Measurements from ENCODE around the gene TPRA1. TPM values are rescaled to one million over a fixed set of nuclear protein-coding genes. Genes with fewer than 3 reads are reported as not detected.

The TPRA1 gene
- total RNA-seq, 1 experiment from 2014 or later, result 35.1 TPM

DNA sequence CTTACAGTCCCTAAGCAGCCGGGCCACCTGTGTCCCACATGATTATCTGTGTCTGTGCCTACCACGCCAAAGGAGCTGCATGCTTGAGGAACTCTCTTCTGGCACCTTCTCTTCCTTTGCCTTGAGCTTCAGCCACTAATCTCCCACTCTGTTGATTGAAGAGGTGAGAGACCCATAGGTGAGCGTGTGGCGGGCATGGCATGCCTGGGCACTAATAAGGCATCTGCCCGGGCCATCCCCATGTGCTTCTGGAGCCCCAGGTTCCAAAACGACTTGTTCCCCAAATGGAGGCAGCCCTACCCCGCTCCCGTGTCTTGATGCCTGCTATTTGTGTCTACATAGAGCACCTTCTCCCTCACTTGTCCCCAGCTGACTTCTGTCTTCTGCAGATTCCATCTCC is 20.7 kb upstream of the TPRA1 start:
- Histone ChIP-seq H3K27ac (ENCODE audit: low read depth, low read length) (no peak overlapping the region), H3K9me3 (ENCODE audit: control insufficient read depth in 1 of 2, insufficient read depth in 1 of 2, low read depth in 1 of 2, low read length in 2 of 2) (no peaks in the 10 kb centered on the region), H2AFZ (ENCODE audit: low read depth, low read length, poor library complexity, severe bottlenecking) (no peak overlapping the region), H3K4me3 (replicated peaks in 1 of 2; ENCODE audit: low read depth in 1 of 2, low read length in 2 of 2) (no peak overlapping the region), H3K9ac (ENCODE audit: low read length) (no peak overlapping the region), H3K4me2 (ENCODE audit: low read length) (no peak overlapping the region), H3K4me1 (ENCODE audit: control insufficient read depth in 1 of 2, insufficient read depth in 2 of 2, low read length in 2 of 2) (no peaks in the 10 kb centered on the region), H4K20me1 (ENCODE audit: insufficient read depth) (peaks cover 8% of the 10 kb centered on the region; the same call in 1 of the 2 replicates), H3K36me3 (ENCODE audit: control insufficient read depth in 1 of 2, insufficient read depth in 2 of 2, low read length in 2 of 2) (peaks cover 46 to 70% of the 10 kb centered on the region in 2 experiments), H3K79me2 (ENCODE audit: insufficient read depth, low read length) (peaks cover 54% of the 10 kb centered on the region), H3K27me3 (ENCODE audit: insufficient read depth, low read length) (no peaks in the 10 kb centered on the region), H3K9me2 (ENCODE audit: insufficient read depth) (no peaks in the 10 kb centered on the region)
- ChIA-PET CTCF (no interaction called here), RAD21 (ENCODE audit: low non-redundant PET in 1 of 2, low total read pairs in 2 of 2, uncharacterized antibody in 2 of 2, unreplicated experiment in 2 of 2) (no interaction called here), POLR2A (no interaction called here)
- no TSS peak for BruUV-seq (replicated peaks)
- intact Hi-C loops (cut with micrococcal nuclease), result no loop called here
- no peak for TF ChIP-seq EZH2 (IDR thresholded peaks at IDR 0.05)
- no peak for DNase-seq (ENCODE audit: low read depth, low spot score)
- ATAC-seq, result no peak

- H3K4me3 ChIP-seq (replicated peaks in 1 of 2; ENCODE audit: low read depth in 1 of 2, low read length in 2 of 2), result no peak overlapping the region
- no peak overlapping the region for H3K4me2 ChIP-seq (ENCODE audit: low read length)
- H4K20me1 ChIP-seq (ENCODE audit: insufficient read depth), result peaks cover 8% of the 10 kb centered on the region; the same call in 1 of the 2 replicates
- intact Hi-C loops (cut with micrococcal nuclease), result no loop called here
- H3K4me1 ChIP-seq (ENCODE audit: control insufficient read depth in 1 of 2, insufficient read depth in 2 of 2, low read length in 2 of 2), result no peaks in the 10 kb centered on the region
- H2AFZ ChIP-seq (ENCODE audit: low read depth, low read length, poor library complexity, severe bottlenecking), result no peak overlapping the region
- no peaks in the 10 kb centered on the region for H3K9me3 ChIP-seq (ENCODE audit: control insufficient read depth in 1 of 2, insufficient read depth in 1 of 2, low read depth in 1 of 2, low read length in 2 of 2)
- H3K79me2 ChIP-seq (ENCODE audit: insufficient read depth, low read length), result peaks cover 56% of the 10 kb centered on the region
- no peak for TF ChIP-seq EZH2phosphoT487 (IDR thresholded peaks at IDR 0.05; ENCODE audit: borderline replicate concordance)
- TF ChIP-seq YY1 (IDR thresholded peaks at IDR 0.05; ENCODE audit: extremely low read depth, insufficient replicate concordance, low read depth, low read length), result no peak
- TF ChIP-seq, protein P1, sequence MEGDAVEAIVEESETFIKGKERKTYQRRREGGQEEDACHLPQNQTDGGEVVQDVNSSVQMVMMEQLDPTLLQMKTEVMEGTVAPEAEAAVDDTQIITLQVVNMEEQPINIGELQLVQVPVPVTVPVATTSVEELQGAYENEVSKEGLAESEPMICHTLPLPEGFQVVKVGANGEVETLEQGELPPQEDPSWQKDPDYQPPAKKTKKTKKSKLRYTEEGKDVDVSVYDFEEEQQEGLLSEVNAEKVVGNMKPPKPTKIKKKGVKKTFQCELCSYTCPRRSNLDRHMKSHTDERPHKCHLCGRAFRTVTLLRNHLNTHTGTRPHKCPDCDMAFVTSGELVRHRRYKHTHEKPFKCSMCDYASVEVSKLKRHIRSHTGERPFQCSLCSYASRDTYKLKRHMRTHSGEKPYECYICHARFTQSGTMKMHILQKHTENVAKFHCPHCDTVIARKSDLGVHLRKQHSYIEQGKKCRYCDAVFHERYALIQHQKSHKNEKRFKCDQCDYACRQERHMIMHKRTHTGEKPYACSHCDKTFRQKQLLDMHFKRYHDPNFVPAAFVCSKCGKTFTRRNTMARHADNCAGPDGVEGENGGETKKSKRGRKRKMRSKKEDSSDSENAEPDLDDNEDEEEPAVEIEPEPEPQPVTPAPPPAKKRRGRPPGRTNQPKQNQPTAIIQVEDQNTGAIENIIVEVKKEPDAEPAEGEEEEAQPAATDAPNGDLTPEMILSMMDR (IDR thresholded peaks at IDR 0.05 in 2 of 3, conservative IDR thresholded peaks at IDR 0.05 in 1 of 3; ENCODE audit: borderline replicate concordance in 1 of 3, insufficient read depth in 1 of 3, low read depth in 2 of 3, low read length in 2 of 3), result no peak
- TF ChIP-seq ZBTB33 (IDR thresholded peaks at IDR 0.05; ENCODE audit: extremely low read depth, insufficient replicate concordance, low read length), result no peak
- TF ChIP-seq ZFX (IDR thresholded peaks at IDR 0.05), result no peak
- no peak for TF ChIP-seq FOSL1 (IDR thresholded peaks at IDR 0.05; ENCODE audit: low read depth)
- no peak for TF ChIP-seq SIN3A (IDR thresholded peaks at IDR 0.05; ENCODE audit: low read depth)
- TF ChIP-seq TCF7L2 (IDR thresholded peaks at IDR 0.05; ENCODE audit: borderline replicate concordance, extremely low read depth, insufficient read depth, insufficient read length), result no peak
- no TSS peak for BruUV-seq (replicated peaks)
- no peak for DNase-seq (ENCODE audit: low read depth, low spot score)
- ChIA-PET CTCF (no interaction called here), RAD21 (ENCODE audit: low non-redundant PET in 1 of 2, low total read pairs in 2 of 2, uncharacterized antibody in 2 of 2, unreplicated experiment in 2 of 2) (no interaction called here), POLR2A (no interaction called here)
- H3K27ac ChIP-seq (ENCODE audit: low read depth, low read length), result no peak overlapping the region
- H3K9me2 ChIP-seq (ENCODE audit: insufficient read depth), result no peaks in the 10 kb centered on the region
- no peaks in the 10 kb centered on the region for H3K27me3 ChIP-seq (ENCODE audit: insufficient read depth, low read length)
- H3K36me3 ChIP-seq (ENCODE audit: control insufficient read depth in 1 of 2, insufficient read depth in 2 of 2, low read length in 2 of 2), result peaks cover 46 to 67% of the 10 kb centered on the region in 2 experiments
- no peak overlapping the region for H3K9ac ChIP-seq (ENCODE audit: low read length)
- ATAC-seq, result no peak
Measured at GRCh38 chr3:127610105-127610504, 19.6 kb upstream of the TPRA1 start.
